Dendritic cell treated with granulocyte-macrophage colony-stimulating factor and Interleukin-4, amounts not matched to agents 40 ng/mL and 50 ng/mL, for 4 days (primary cell): ENCODE results near the gene LSM3.

Experiments used
- H3K27ac Mint-ChIP-seq: one replicate; pipeline ENCODE4 v1.8.0; 2022; ENCODE audit warnings: mild to moderate bottlenecking, mixed read lengths
- H3K27me3 Mint-ChIP-seq: one replicate; pipeline ENCODE4 v1.8.0; 2022; ENCODE audit warnings: mild to moderate bottlenecking, mixed read lengths
- H3K36me3 Mint-ChIP-seq: one replicate; pipeline ENCODE4 v1.8.0; 2022; ENCODE audit warnings: low read depth, mixed read lengths
- H3K4me1 Mint-ChIP-seq: one replicate; pipeline ENCODE4 v1.8.0; 2022; ENCODE audit warnings: low read depth, mixed read lengths
- H3K4me3 Mint-ChIP-seq: one replicate; pipeline ENCODE4 v1.8.0; 2022; ENCODE audit warnings: mild to moderate bottlenecking, moderate library complexity, mixed read lengths
- H3K9me3 Mint-ChIP-seq: one replicate; pipeline ENCODE4 v1.8.0; 2022; ENCODE audit warnings: mixed read lengths
- intact Hi-C: fragments of 100-400 bp; cut with micrococcal nuclease; formaldehyde crosslinking; loops from one replicate; pipeline ENCODE4 v1.15.0; 2022

Gene LSM3

DNA sequence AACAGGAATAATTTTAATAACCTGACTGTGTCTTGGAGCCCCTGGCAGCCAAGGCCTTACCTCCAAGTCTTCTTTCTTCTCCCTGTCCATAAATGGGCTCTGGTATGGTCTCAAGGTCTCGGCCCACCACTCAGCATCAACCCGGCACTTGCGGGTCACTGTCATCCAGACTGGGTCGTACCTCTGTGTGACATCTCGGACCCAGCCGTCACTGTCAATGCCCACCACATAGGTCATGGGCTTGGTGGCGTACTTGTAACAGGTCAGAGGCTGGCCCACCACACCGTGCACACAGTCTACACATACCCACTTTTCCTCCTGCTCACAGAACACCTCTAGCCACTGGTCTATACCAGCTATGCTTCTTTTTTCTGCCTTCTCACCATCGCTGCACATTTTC is 20.7 kb upstream of the LSM3 start:
- H3K36me3 Mint-ChIP-seq, result peaks cover 96% of the 10 kb centered on the region
- no peak overlapping the region for H3K4me3 Mint-ChIP-seq
- intact Hi-C loops, result loop anchor here (5.0 kb wide), 1 partner anchor 36 kb away; the partner anchor contains the start of gene CHCHD4
- peaks cover 27% of the 10 kb centered on the region for H3K4me1 Mint-ChIP-seq
- H3K27ac Mint-ChIP-seq, result no peak overlapping the region
- no peaks in the 10 kb centered on the region for H3K27me3 Mint-ChIP-seq
- peaks cover 18% of the 10 kb centered on the region for H3K9me3 Mint-ChIP-seq

DNA sequence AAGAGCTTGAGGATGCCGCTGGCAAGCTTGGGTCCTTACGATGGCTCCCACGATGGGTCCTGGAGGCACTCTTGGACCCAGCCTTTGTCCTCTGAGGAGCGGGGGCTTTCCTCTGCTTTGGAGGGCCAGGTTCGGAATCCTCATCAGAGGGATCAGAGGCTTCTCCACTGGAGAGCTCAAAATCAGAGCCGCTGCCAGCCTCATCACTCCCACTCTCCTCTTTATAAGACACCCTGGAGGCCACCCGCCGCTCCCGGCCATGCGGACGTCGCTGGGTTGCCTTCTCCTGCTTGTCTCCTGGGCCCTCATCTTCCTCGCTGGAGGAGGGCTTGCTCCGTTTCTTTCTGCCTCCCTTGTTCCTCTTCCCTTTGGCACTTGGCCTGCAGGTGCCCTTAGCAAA is 20.2 kb upstream of the LSM3 start:
- peaks cover 27% of the 10 kb centered on the region for H3K4me1 Mint-ChIP-seq
- peaks cover 18% of the 10 kb centered on the region for H3K9me3 Mint-ChIP-seq
- no peak overlapping the region for H3K4me3 Mint-ChIP-seq
- intact Hi-C loops, result loop anchor here (5.0 kb wide), 1 partner anchor 36 kb away; the partner anchor contains the start of gene CHCHD4
- peaks cover 95% of the 10 kb centered on the region for H3K36me3 Mint-ChIP-seq
- no peaks in the 10 kb centered on the region for H3K27me3 Mint-ChIP-seq
- H3K27ac Mint-ChIP-seq, result no peak overlapping the region

DNA sequence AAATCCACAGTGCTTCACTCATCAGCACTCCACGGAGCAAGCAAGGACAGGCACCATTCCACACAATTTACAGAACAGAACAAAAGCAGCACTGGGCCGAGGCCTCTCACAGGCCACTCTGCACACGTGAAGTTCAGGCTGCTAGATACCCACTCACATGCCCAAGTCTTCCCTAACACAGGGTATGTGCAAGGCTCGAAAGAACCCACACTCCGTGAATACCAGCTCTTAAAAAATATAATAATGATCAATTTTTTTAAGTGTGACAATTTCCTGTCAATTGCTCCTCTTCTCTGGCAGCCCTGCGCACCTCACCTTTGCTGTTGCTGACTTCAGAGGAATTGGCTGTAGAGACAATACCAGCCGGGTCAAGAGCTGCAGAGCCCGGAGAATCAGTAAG is 19.2 kb upstream of the LSM3 start:
- peaks cover 18% of the 10 kb centered on the region for H3K9me3 Mint-ChIP-seq
- intact Hi-C loops, result loop anchor here (5.0 kb wide), 1 partner anchor 37 kb away; the partner anchor contains the start of gene CHCHD4
- H3K4me1 Mint-ChIP-seq, result peaks cover 19% of the 10 kb centered on the region
- H3K4me3 Mint-ChIP-seq, result no peak overlapping the region
- no peaks in the 10 kb centered on the region for H3K27me3 Mint-ChIP-seq
- peaks cover 95% of the 10 kb centered on the region for H3K36me3 Mint-ChIP-seq
- no peak overlapping the region for H3K27ac Mint-ChIP-seq

DNA sequence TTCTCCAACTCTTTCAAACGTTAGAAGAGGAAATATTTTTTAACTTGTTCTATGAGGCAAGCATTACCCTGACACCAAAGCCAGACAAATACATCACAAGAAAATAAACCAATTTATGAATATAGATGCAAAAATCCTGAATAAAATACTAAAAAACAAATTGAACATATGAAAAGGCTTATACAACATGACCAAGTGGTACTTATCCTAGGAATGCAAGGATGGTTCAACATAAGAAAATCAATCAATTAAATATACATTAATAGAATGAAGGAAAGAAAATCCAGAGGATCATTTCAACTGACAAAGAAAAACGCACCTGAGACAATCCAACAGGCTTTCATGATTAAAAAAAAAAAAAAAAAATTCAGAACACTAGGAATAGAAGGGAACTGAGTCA is 17.3 kb upstream of the LSM3 start:
- Mint-ChIP-seq H3K27ac (no peak overlapping the region), H3K4me1 (peaks cover 5% of the 10 kb centered on the region), H3K36me3 (peaks cover 99% of the 10 kb centered on the region), H3K4me3 (no peak overlapping the region), H3K27me3 (no peaks in the 10 kb centered on the region), H3K9me3 (peaks cover 18% of the 10 kb centered on the region)
- intact Hi-C loops, result no loop called here

DNA sequence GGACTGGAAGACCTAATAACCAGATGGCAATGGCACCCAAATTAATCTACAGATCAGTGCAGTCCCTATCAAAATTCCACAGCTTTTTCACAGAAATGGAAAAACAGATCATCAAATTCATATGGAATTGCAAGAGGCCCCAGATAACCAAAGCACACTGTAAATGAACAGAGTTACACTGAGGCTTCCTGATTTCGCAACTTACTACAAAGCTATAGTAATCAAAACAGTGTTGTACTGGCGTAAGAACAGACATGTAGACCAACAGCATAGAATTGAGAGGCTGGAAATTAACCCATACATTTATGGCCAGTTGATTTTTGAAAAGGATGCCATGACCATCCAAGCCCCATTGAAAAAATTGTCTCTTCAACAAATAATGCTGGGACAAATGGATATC is 16.4 kb upstream of the LSM3 start:
- Mint-ChIP-seq H3K27me3 (no peaks in the 10 kb centered on the region), H3K4me1 (peaks cover 7% of the 10 kb centered on the region), H3K27ac (no peak overlapping the region), H3K9me3 (peaks cover 18% of the 10 kb centered on the region), H3K36me3 (peaks cover 99% of the 10 kb centered on the region), H3K4me3 (no peak overlapping the region)
- intact Hi-C loops, result no loop called here

DNA sequence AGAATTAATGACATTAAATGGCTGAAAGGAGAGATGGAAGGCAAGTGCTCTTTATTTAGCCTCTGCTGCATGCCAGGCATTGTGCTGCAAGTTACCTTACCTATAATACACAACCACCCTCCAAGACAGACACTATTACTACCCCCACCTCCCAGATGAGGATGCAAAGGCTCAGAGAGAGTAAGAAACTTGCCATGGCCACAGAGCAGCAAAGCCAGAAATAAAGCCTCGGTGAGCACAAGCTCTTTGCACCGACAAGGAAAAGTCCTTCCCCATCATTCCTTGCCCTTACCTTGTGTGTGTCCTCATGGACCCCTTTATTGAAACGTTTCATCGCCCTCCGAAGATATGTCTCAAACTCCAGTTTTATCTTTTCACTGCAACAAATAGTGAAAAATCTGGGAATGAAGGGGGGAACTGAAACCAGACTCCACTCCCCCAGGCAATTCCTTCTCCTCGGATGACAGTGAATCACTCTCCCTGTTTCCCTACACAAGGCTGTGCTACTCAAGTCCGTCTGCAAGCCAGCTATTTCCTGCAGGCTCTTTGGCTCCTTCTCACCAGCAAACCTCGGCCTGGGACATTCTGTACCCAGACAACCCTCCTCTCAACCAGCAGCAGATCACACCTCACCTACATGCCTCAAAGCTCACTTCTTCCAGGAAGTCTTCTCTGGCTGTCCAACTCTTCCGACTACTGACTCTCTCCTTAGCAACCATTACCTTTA is 11.6 kb upstream of the LSM3 start:
- intact Hi-C loops, result no loop called here
- H3K4me3 Mint-ChIP-seq, result no peak overlapping the region
- peaks cover 25% of the 10 kb centered on the region for H3K4me1 Mint-ChIP-seq
- no peak overlapping the region for H3K27ac Mint-ChIP-seq
- H3K27me3 Mint-ChIP-seq, result no peaks in the 10 kb centered on the region
- H3K9me3 Mint-ChIP-seq, result peaks cover 8% of the 10 kb centered on the region
- peaks cover 99% of the 10 kb centered on the region for H3K36me3 Mint-ChIP-seq

DNA sequence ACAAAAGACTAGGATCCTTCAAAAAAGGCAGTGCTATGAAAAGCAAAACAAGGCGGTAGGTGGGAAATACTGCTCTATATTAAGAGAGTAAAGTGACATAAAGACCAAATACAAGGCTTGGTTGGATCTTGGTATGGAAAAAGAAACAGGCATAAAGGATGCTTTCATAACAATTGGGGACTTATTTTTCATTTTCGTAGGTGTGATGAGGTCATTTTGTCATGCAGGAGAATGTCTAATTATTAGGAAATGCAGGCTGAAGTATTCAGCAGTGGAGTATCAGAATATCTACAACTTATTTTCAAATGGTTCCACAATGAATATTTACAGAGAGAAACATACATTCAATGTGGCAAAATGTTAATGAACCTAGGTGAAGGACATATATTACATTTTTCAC is 9.2 kb upstream of the LSM3 start:
- no peak overlapping the region for H3K4me3 Mint-ChIP-seq
- peaks cover 30% of the 10 kb centered on the region for H3K4me1 Mint-ChIP-seq
- peaks cover 90% of the 10 kb centered on the region for H3K36me3 Mint-ChIP-seq
- intact Hi-C loops, result no loop called here
- H3K27ac Mint-ChIP-seq, result no peak overlapping the region
- H3K9me3 Mint-ChIP-seq, result no peaks in the 10 kb centered on the region
- H3K27me3 Mint-ChIP-seq, result no peaks in the 10 kb centered on the region

DNA sequence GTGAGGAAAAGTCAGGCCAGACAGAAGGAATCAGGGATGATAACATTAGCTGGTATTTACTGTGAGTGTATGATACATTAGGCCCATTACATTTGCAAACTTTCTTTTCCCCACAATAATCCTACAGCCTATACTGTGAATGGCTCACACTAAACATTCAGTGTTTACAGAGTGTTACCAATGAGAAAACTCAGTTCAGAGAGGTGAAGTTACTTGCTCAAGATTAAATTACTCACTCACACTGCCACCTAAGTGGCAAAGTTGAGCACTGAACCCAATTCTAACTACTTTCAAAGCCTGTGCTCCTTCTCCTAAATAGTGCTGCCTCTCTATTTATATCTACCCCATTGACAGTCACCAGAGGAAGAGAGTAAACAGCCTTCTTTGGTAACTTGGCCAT is 8.7 kb upstream of the LSM3 start:
- intact Hi-C loops, result loop anchor here (10.0 kb wide), 1 partner anchor 275 kb away; no protein-coding TSS in a partner anchor
- no peaks in the 10 kb centered on the region for H3K27me3 Mint-ChIP-seq

DNA sequence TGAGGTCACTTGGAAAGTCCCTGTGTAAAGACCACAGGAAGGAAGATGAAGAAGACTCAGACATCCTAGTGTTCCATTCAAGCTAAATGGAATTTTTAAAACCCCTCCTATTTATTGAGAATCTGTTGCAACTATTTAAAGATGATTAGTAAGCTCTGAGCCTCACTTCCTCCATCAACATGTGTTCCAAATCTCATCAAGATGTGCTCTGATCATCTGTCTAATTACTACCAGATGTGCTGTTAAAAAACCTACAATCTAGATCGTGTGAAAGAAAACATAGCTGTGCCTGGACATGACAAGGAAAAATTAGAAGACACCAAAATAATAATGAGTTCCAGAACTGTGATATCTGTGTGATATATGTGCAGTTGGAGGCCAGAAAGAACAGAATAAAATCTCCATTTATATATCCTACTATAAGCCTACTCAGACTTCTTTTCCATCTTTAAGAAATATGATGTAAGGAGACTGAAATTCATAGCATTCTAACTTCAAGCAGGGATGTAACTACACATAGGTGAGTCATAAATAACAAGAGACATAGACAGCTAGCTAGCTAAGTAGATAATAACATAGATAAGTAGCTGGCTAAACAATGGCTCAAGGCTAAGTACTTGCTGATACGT is 8.0 kb upstream of the LSM3 start:
- Mint-ChIP-seq H3K27me3 (no peaks in the 10 kb centered on the region), H3K27ac (no peak overlapping the region), H3K4me3 (no peak overlapping the region), H3K4me1 (peaks cover 39% of the 10 kb centered on the region), H3K36me3 (peaks cover 78% of the 10 kb centered on the region), H3K9me3 (no peaks in the 10 kb centered on the region)
- intact Hi-C loops, result loop anchor here (10.0 kb wide), 1 partner anchor 276 kb away; no protein-coding TSS in a partner anchor

More for the DNA sequence above, 8.7 kb upstream of the LSM3 start:
- Mint-ChIP-seq H3K27ac (no peak overlapping the region), H3K4me1 (peaks cover 32% of the 10 kb centered on the region), H3K9me3 (no peaks in the 10 kb centered on the region), H3K36me3 (peaks cover 85% of the 10 kb centered on the region), H3K4me3 (no peak overlapping the region)

DNA sequence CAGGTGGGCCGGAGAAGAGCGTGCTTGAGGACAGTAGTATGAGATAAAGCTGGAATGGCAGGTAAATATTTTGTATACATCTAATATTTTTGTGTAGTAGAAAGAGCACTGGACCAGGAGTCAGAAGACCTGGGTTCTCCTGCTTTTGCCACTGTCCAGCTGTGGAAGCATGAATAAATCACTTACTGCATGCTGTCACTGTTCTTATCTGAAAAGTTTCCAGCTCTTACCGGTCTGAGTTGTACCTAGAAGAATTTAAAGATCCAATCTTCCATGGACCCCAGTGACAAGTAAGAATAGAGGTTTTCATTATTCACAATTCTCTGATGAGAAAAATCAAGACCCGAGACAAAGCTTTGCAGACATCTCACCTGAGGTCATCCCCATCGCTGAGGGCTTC is 6.1 kb upstream of the LSM3 start:
- Mint-ChIP-seq H3K4me3 (no peak overlapping the region), H3K4me1 (peaks cover 46% of the 10 kb centered on the region), H3K36me3 (peaks cover 59% of the 10 kb centered on the region), H3K27ac (no peak overlapping the region), H3K9me3 (no peaks in the 10 kb centered on the region), H3K27me3 (no peaks in the 10 kb centered on the region)
- intact Hi-C loops, result loop anchor here (10.0 kb wide), 1 partner anchor 278 kb away; no protein-coding TSS in a partner anchor

DNA sequence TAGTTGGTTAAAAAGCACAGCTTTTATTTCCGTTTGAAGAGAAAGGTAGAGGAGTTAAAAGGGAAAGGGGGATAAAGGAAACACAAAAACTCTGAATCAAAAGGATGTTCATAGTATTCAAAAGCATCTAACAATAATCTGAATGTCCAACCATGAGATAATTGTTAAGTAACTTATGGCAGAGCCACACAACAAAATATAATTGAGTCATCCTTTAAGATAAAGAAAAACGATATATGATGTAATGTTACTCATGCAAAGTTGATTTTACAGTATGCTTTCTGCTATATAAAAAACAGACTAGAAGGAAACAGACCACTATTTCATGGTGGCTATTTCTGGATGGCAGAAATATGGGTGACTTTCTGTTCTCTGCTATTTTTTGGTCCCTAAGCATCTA is 4.1 kb upstream of the LSM3 start:
- Mint-ChIP-seq H3K27me3 (no peaks in the 10 kb centered on the region), H3K9me3 (no peaks in the 10 kb centered on the region), H3K4me1 (peaks cover 49% of the 10 kb centered on the region), H3K27ac (no peak overlapping the region), H3K4me3 (no peak overlapping the region), H3K36me3 (peaks cover 53% of the 10 kb centered on the region)
- intact Hi-C loops, result loop anchor here (10.0 kb wide), 1 partner anchor 280 kb away; no protein-coding TSS in a partner anchor

DNA sequence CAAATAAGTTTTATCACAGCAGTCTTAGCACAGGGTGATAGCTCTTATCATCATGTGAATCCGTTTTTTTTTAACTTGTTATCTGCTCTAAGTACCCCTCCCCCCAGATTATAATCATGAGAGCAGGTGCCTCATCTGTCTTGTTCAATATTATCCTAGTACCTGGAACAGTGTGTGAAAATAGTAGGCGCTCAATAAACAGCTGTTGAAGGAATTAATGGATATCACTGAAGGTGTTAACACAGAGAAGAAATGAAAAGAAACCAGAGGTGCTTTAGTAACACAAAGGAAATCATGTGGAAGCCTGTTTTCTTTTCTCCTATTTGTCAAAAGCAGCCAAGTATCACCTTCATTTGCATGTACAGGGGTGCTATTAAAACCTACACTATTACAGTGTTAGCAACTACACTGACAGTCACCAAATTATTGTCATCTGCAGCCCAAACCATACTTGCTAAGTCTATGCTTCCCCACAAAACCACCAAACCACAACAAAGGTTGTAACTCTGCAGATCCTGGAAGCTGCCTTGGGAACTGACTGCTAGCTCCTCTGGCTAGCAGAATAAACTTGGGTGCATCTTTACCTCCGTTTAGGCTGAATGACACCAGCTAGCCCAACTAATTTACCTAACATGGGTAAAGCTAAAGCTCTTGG is 3.1 kb upstream of the LSM3 start:
- intact Hi-C loops, result loop anchor here (5.0 to 10.0 kb wide), 2 partner anchors 281 to 477 kb away; partner anchors contain the start of gene CCDC174
- Mint-ChIP-seq H3K4me3 (no peak overlapping the region), H3K4me1 (peaks cover 52% of the 10 kb centered on the region), H3K9me3 (no peaks in the 10 kb centered on the region), H3K27ac (peak overlapping the region; percentile 23), H3K36me3 (peaks cover 43% of the 10 kb centered on the region), H3K27me3 (no peaks in the 10 kb centered on the region)

DNA sequence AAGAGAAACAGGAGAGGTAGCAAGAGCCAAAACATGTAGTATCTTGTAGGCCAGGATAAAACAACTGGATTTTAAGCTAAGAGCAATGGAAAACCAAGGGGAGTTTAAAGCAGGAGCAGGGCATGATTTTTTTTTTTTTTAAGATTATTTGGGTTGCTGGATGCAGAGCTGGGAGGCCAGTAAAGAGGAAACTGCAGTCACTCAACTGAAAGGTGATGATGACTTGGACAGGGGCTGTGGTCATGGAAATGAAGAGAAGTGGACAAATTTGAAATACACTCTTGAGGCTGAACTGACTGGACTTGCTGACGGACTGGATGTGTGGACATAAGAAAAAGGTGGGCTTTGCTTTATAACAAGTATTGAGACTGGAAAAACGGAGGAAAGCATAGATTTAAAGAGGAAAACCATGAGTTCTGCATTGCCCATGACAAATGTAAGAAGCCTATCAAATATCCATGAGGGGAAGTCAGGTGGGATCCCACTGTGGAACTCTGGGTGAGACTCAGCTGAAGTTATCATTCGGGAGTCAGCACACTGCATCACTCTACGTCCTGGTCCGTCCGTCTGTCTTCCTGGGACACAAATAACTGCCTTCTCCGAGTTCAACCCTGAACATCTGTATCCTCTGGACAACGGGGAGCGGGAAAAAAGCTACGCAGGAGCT is 904 bp upstream of the LSM3 start:
- peaks cover 43% of the 10 kb centered on the region for H3K4me1 Mint-ChIP-seq
- peak overlapping the region; percentile 98 for H3K27ac Mint-ChIP-seq
- no peaks in the 10 kb centered on the region for H3K27me3 Mint-ChIP-seq
- H3K4me3 Mint-ChIP-seq, result peak overlapping the region; percentile 91
- H3K9me3 Mint-ChIP-seq, result no peaks in the 10 kb centered on the region
- H3K36me3 Mint-ChIP-seq, result peaks cover 32% of the 10 kb centered on the region
- intact Hi-C loops, result loop anchor here (1.0 to 10.0 kb wide), 4 partner anchors 33 to 475 kb away; partner anchors contain the start of genes CCDC174 and CHCHD4
